ENCODE measurements around the gene CACNA2D3. TPM values are rescaled to one million over a fixed set of nuclear protein-coding genes. Genes with fewer than 3 reads are reported as not detected.
A peak's percentile ranks its signal among the peaks of the same experiment; 100 is the strongest.

CACNA2D3 gene
- total RNA-seq, 1 donor from 2014 or later, result 0.70 TPM

DNA sequence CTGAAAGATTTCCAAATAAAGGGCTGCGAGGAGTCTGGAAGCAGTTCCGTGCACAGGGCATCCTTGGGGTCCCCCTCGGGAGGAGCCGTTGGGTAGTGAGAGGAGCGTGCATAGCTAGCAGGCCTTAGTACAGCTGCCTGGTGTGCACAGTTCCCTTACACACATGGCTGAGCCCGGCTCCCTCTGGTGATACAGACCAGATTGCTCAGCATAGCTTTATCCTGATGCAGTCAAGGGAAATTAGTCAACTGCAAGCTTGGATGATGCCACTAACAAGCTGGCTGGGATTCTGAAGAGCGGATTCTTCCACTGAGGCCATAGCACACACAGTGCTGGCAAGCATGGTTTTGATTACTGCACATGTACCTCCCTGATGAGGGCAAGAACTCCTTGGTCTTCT, 456.1 kb downstream of the CACNA2D3 start:
- peaks cover 9% of the 10 kb centered on the region for H3K27me3 Mint-ChIP-seq (ENCODE audit: low read depth, unreplicated experiment)
- H3K4me1 ChIP-seq (ENCODE audit: insufficient read depth, low read length), result no peaks in the 10 kb centered on the region
- no peaks in the 10 kb centered on the region for H4K20me1 ChIP-seq (ENCODE audit: insufficient read depth, low read length)
- no peak overlapping the region for H3K9ac ChIP-seq (ENCODE audit: low read length)
- no peak overlapping the region for H3K4me3 Mint-ChIP-seq (ENCODE audit: unreplicated experiment)
- TF ChIP-seq CTCF (IDR thresholded peaks at IDR 0.05; ENCODE audit: insufficient read depth, low read depth, low read length), result no peak
- TF ChIP-seq EZH2 (IDR thresholded peaks at IDR 0.05; ENCODE audit: insufficient read depth, low read length), result no peak
- no peaks in the 10 kb centered on the region for H3K36me3 ChIP-seq (ENCODE audit: insufficient read depth, low read length)
- H3K4me2 ChIP-seq (ENCODE audit: low read length), result no peak overlapping the region
- H3K27ac ChIP-seq (ENCODE audit: low read depth, low read length), result no peak overlapping the region
- no peak overlapping the region for H3K27ac Mint-ChIP-seq (ENCODE audit: unreplicated experiment)
- no peaks in the 10 kb centered on the region for H3K9me3 Mint-ChIP-seq (ENCODE audit: unreplicated experiment)
- H3K79me2 ChIP-seq (ENCODE audit: insufficient read depth, low read length), result no peaks in the 10 kb centered on the region
- H3K27me3 ChIP-seq (ENCODE audit: insufficient read depth, low read length), result no peaks in the 10 kb centered on the region
- H3K4me3 ChIP-seq (ENCODE audit: insufficient read depth, low read depth, low read length), result no peak overlapping the region
- peak; percentile 6 for DNase-seq (ENCODE audit: low read depth)
- no peaks in the 10 kb centered on the region for H3K36me3 Mint-ChIP-seq (ENCODE audit: low read depth, unreplicated experiment)
- no peaks in the 10 kb centered on the region for H3K4me1 Mint-ChIP-seq (ENCODE audit: low read depth, unreplicated experiment)
- H2AFZ ChIP-seq (ENCODE audit: low read depth, low read length), result no peak overlapping the region
- H3K9me3 ChIP-seq (ENCODE audit: insufficient read depth, low read depth, low read length), result no peaks in the 10 kb centered on the region
- FAIRE-seq, result no peak

DNA sequence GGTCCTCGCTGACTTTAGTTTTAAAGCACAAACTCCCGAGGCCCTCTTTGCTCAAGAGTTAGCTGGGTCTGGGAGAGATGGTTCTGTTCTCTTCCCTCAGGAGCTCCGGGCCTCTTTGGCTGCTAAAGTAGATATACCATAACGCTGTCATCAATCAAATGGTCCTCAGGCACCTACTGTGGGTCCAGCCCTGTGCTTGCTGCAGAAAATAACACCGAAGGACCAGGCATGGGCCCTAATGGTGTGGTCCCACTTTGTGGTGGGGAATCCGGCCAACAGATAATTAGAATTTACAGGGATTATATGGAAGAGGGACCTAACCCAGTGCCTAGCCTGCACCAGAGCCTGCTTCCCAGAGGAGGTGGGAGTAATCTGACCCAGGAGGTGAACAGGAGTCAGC, 458.1 kb downstream of the CACNA2D3 start:
- H4K20me1 ChIP-seq (ENCODE audit: insufficient read depth, low read length), result no peaks in the 10 kb centered on the region
- no peak overlapping the region for H3K4me3 ChIP-seq (ENCODE audit: insufficient read depth, low read depth, low read length)
- Mint-ChIP-seq H3K27ac (ENCODE audit: unreplicated experiment) (no peak overlapping the region), H3K27me3 (ENCODE audit: low read depth, unreplicated experiment) (peaks cover 9% of the 10 kb centered on the region), H3K36me3 (ENCODE audit: low read depth, unreplicated experiment) (no peaks in the 10 kb centered on the region), H3K9me3 (ENCODE audit: unreplicated experiment) (no peaks in the 10 kb centered on the region), H3K4me1 (ENCODE audit: low read depth, unreplicated experiment) (no peaks in the 10 kb centered on the region), H3K4me3 (ENCODE audit: unreplicated experiment) (no peak overlapping the region)
- TF ChIP-seq EZH2 (IDR thresholded peaks at IDR 0.05; ENCODE audit: insufficient read depth, low read length) (no peak), CTCF (IDR thresholded peaks at IDR 0.05; ENCODE audit: insufficient read depth, low read depth, low read length) (no peak)
- H3K36me3 ChIP-seq (ENCODE audit: insufficient read depth, low read length), result no peaks in the 10 kb centered on the region
- no peak overlapping the region for H3K9ac ChIP-seq (ENCODE audit: low read length)
- no peaks in the 10 kb centered on the region for H3K4me1 ChIP-seq (ENCODE audit: insufficient read depth, low read length)
- no peak overlapping the region for H3K27ac ChIP-seq (ENCODE audit: low read depth, low read length)
- no peaks in the 10 kb centered on the region for H3K9me3 ChIP-seq (ENCODE audit: insufficient read depth, low read depth, low read length)
- no peak overlapping the region for H2AFZ ChIP-seq (ENCODE audit: low read depth, low read length)
- H3K27me3 ChIP-seq (ENCODE audit: insufficient read depth, low read length), result no peaks in the 10 kb centered on the region
- no peak for DNase-seq (ENCODE audit: low read depth)
- no peak for FAIRE-seq
- H3K4me2 ChIP-seq (ENCODE audit: low read length), result no peak overlapping the region
- H3K79me2 ChIP-seq (ENCODE audit: insufficient read depth, low read length), result no peaks in the 10 kb centered on the region

GRCh38 chr3:54582424-54582823, 460.1 kb downstream of the CACNA2D3 start:
- DNase-seq (ENCODE audit: low read depth), result no peak
- Mint-ChIP-seq H3K4me3 (ENCODE audit: unreplicated experiment) (no peak overlapping the region), H3K27ac (ENCODE audit: unreplicated experiment) (no peak overlapping the region), H3K36me3 (ENCODE audit: low read depth, unreplicated experiment) (no peaks in the 10 kb centered on the region), H3K9me3 (ENCODE audit: unreplicated experiment) (no peaks in the 10 kb centered on the region), H3K4me1 (ENCODE audit: low read depth, unreplicated experiment) (no peaks in the 10 kb centered on the region), H3K27me3 (ENCODE audit: low read depth, unreplicated experiment) (peaks cover 5% of the 10 kb centered on the region)
- TF ChIP-seq CTCF (IDR thresholded peaks at IDR 0.05; ENCODE audit: insufficient read depth, low read depth, low read length) (no peak), EZH2 (IDR thresholded peaks at IDR 0.05; ENCODE audit: insufficient read depth, low read length) (no peak)
- H2AFZ ChIP-seq (ENCODE audit: low read depth, low read length), result no peak overlapping the region
- H3K4me2 ChIP-seq (ENCODE audit: low read length), result no peak overlapping the region
- no peak overlapping the region for H3K4me3 ChIP-seq (ENCODE audit: insufficient read depth, low read depth, low read length)
- no peak overlapping the region for H3K27ac ChIP-seq (ENCODE audit: low read depth, low read length)
- no peaks in the 10 kb centered on the region for H3K4me1 ChIP-seq (ENCODE audit: insufficient read depth, low read length)
- no peaks in the 10 kb centered on the region for H3K79me2 ChIP-seq (ENCODE audit: insufficient read depth, low read length)
- no peaks in the 10 kb centered on the region for H3K27me3 ChIP-seq (ENCODE audit: insufficient read depth, low read length)
- no peaks in the 10 kb centered on the region for H3K36me3 ChIP-seq (ENCODE audit: insufficient read depth, low read length)
- no peaks in the 10 kb centered on the region for H3K9me3 ChIP-seq (ENCODE audit: insufficient read depth, low read depth, low read length)
- no peak for FAIRE-seq
- no peak overlapping the region for H3K9ac ChIP-seq (ENCODE audit: low read length)
- no peaks in the 10 kb centered on the region for H4K20me1 ChIP-seq (ENCODE audit: insufficient read depth, low read length)
